Neural progenitor cell (in vitro differentiated cells): ENCODE data around the gene PCDHGA3. TPM values are rescaled to one million over a fixed set of nuclear protein-coding genes. Genes with fewer than 3 reads are reported as not detected.
A peak's percentile ranks its signal among the peaks of the same experiment; 100 is the strongest.
"Not testable (repeated sequence)": the region's sequence is repeated elsewhere in the genome, so short reads cannot be mapped to it uniquely, and the experiment has no call there.

Experiments used
- DNase-seq: peaks from one replicate; pipeline ENCODE4 v3.0.0-alpha.2; 2016; ENCODE audit warnings: low spot score
- H2AFZ ChIP-seq: fragments of 200-600 bp; sonication (generic); replicated peaks from 2 replicates; pipeline ENCODE4 v1.6.1; 2016; ENCODE audit warnings: antibody characterized with exemption
- H3F3A ChIP-seq: fragments of 200-600 bp; sonication (generic); 2 replicates; pipeline ENCODE4 v1.6.1; 2016; ENCODE audit warnings: antibody characterized with exemption, low read depth
- H3K27ac ChIP-seq: fragments of 200-600 bp; sonication (generic); 2 replicates; pipeline ENCODE4 v1.5.1; 2016; ENCODE audit warnings: mild to moderate bottlenecking
- H3K27me3 ChIP-seq: fragments of 200-600 bp; sonication (generic); 2 replicates; pipeline ENCODE4 v1.6.1; 2016; ENCODE audit warnings: mild to moderate bottlenecking, moderate library complexity
- H3K36me3 ChIP-seq: fragments of 200-600 bp; sonication (generic); 2 replicates; pipeline ENCODE4 v1.5.1; 2016
- H3K4me1 ChIP-seq: fragments of 200-600 bp; sonication (generic); 2 replicates; pipeline ENCODE4 v1.6.1; 2016; ENCODE audit warnings: mixed run types
- H3K4me2 ChIP-seq: fragments of 200-600 bp; sonication (generic); 2 replicates; pipeline ENCODE4 v1.6.1; 2016
- H3K4me3 ChIP-seq: fragments of 200-600 bp; sonication (generic); 2 replicates; pipeline ENCODE4 v1.5.1; 2016
- H3K79me2 ChIP-seq: fragments of 200-600 bp; sonication (generic); 2 replicates; pipeline ENCODE4 v1.6.1; 2016; ENCODE audit warnings: low read depth
- H3K9ac ChIP-seq: fragments of 200-600 bp; sonication (generic); 2 replicates; pipeline ENCODE4 v1.6.1; 2016
- H3K9me3 ChIP-seq: fragments of 200-600 bp; sonication (generic); 2 replicates; pipeline ENCODE4 v1.5.1; 2016; ENCODE audit warnings: low read depth
- H4K20me1 ChIP-seq: fragments of 200-600 bp; sonication (generic); 2 replicates; pipeline ENCODE4 v1.6.1; 2016; ENCODE audit warnings: low read depth
- H3K27ac Mint-ChIP-seq: 3 replicates; pipeline ENCODE4 v1.8.0; 2021; ENCODE audit warnings: mixed read lengths
- H3K27me3 Mint-ChIP-seq: 2 replicates; pipeline ENCODE4 v1.8.0; 2022; ENCODE audit warnings: low read depth, mild to moderate bottlenecking, inconsistent platforms, moderate library complexity, mixed read lengths; ENCODE audit not compliant: insufficient read depth
- H3K36me3 Mint-ChIP-seq: 3 replicates; pipeline ENCODE4 v1.8.0; 2021; ENCODE audit warnings: mixed read lengths
- H3K4me1 Mint-ChIP-seq: 3 replicates; pipeline ENCODE4 v1.8.0; 2021; ENCODE audit warnings: mixed read lengths
- H3K4me3 Mint-ChIP-seq: 3 replicates; pipeline ENCODE4 v1.8.0; 2021; ENCODE audit warnings: mild to moderate bottlenecking, moderate library complexity, mixed read lengths
- H3K9me3 Mint-ChIP-seq: 3 replicates; pipeline ENCODE4 v1.8.0; 2020; ENCODE audit warnings: mixed read lengths
- CTCF ChIP-seq: fragments of 200-600 bp; sonication (generic); IDR thresholded peaks from 2 replicates; pipeline ENCODE4 v1.5.1; 2017; ENCODE audit warnings: antibody characterized with exemption, mild to moderate bottlenecking
- EZH2 ChIP-seq: fragments of 200-600 bp; sonication (generic); IDR thresholded peaks from 2 replicates; pipeline ENCODE4 v1.6.1; 2017; ENCODE audit warnings: antibody characterized with exemption, mild to moderate bottlenecking, moderate library complexity
- EZH2phosphoT487 ChIP-seq: fragments of 200-600 bp; sonication (generic); IDR thresholded peaks from 2 replicates; pipeline ENCODE4 v1.6.1; 2017; ENCODE audit warnings: antibody characterized with exemption
- total RNA-seq: library from RNA; depleted of rRNA; stranded (reverse); fragments of >200 nt; gene quantifications from 2 replicates; pipeline ENCODE4 v1.2.3, GENCODE V29; 2015; ENCODE audit warnings: low replicate concordance

Gene PCDHGA3
- total RNA-seq, 1 donor from 2014 or later = 0.54 TPM

- peaks cover 38% of the 10 kb centered on the region for H3K9me3 Mint-ChIP-seq
- no peaks in the 10 kb centered on the region for H3F3A ChIP-seq
- peaks cover 4% of the 10 kb centered on the region for H3K36me3 ChIP-seq
- no peaks in the 10 kb centered on the region for H3K4me1 ChIP-seq
- no peaks in the 10 kb centered on the region for H4K20me1 ChIP-seq
- no peak for TF ChIP-seq EZH2
- no peak for TF ChIP-seq EZH2phosphoT487
- peak; percentile 61 for TF ChIP-seq CTCF
- DNase-seq = peak; percentile 65
- peak overlapping the region; percentile 81 for H2AFZ ChIP-seq
- H3K4me2 ChIP-seq = peak overlapping the region; percentile 61
- H3K27me3 ChIP-seq = no peaks in the 10 kb centered on the region
- H3K9ac ChIP-seq = no peak overlapping the region
- no peaks in the 10 kb centered on the region for H3K4me1 Mint-ChIP-seq
- H3K27ac Mint-ChIP-seq = no peak overlapping the region
- peaks cover 6% of the 10 kb centered on the region for H3K9me3 ChIP-seq
- H3K27ac ChIP-seq = no peak overlapping the region
- H3K27me3 Mint-ChIP-seq = peaks cover 2% of the 10 kb centered on the region
- no peak overlapping the region for H3K4me3 Mint-ChIP-seq
- H3K36me3 Mint-ChIP-seq = peaks cover 3% of the 10 kb centered on the region
- H3K4me3 ChIP-seq = peak overlapping the region; percentile 27
- H3K79me2 ChIP-seq = no peaks in the 10 kb centered on the region
Observed at GRCh38 chr5:141326088-141326854, 17.4 kb upstream of the PCDHGA3 start.

DNA sequence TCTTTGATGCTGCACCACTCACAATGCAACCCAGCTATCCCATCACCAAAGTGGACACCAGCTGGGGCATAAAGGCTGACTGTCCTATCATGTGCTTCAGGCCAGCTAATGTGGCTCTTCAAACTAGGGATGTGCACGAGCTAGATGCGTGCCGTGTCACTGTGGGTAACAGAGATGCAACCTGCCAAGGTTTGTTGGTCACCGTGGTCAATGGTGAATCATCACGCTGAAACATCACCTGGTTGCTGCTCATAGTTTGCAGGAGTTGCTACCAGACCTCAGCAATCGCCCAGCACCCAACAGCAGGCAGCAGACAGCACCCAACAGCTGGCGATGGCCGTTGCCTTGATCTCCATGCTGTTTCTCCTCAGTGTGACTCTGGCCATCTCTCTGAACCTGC, 15.4 kb upstream of the PCDHGA3 start:
- H3F3A ChIP-seq = no peaks in the 10 kb centered on the region
- H3K4me2 ChIP-seq = no peak overlapping the region
- H3K27ac ChIP-seq = no peak overlapping the region
- Mint-ChIP-seq H3K27me3 (peaks cover 6% of the 10 kb centered on the region), H3K4me3 (no peak overlapping the region), H3K27ac (no peak overlapping the region), H3K9me3 (peaks cover 37% of the 10 kb centered on the region), H3K36me3 (no peaks in the 10 kb centered on the region), H3K4me1 (no peaks in the 10 kb centered on the region)
- H3K4me3 ChIP-seq = no peak overlapping the region
- H3K4me1 ChIP-seq = no peaks in the 10 kb centered on the region
- peaks cover 6% of the 10 kb centered on the region for H3K9me3 ChIP-seq
- no peak overlapping the region for H2AFZ ChIP-seq
- no peak for DNase-seq
- peaks cover 4% of the 10 kb centered on the region for H3K36me3 ChIP-seq
- H3K9ac ChIP-seq = no peak overlapping the region
- H3K27me3 ChIP-seq = no peaks in the 10 kb centered on the region
- H4K20me1 ChIP-seq = no peaks in the 10 kb centered on the region
- no peak for TF ChIP-seq EZH2phosphoT487
- no peak for TF ChIP-seq EZH2
- TF ChIP-seq CTCF = no peak
- no peaks in the 10 kb centered on the region for H3K79me2 ChIP-seq

GRCh38 chr5:141330299-141331080, 13.1 kb upstream of the PCDHGA3 start, which contains the start of gene PCDHGA1:
PCDHGA1 (plus strand) TSS chr5:141330514.
- no peaks in the 10 kb centered on the region for H3K36me3 Mint-ChIP-seq
- no peak for TF ChIP-seq EZH2phosphoT487
- TF ChIP-seq CTCF = peak; percentile 33
- TF ChIP-seq EZH2 = no peak
- no peaks in the 10 kb centered on the region for H4K20me1 ChIP-seq
- no peak within 1 kb of the TSS for H3K27ac Mint-ChIP-seq
- no peaks in the 10 kb centered on the region for H3K79me2 ChIP-seq
- H2AFZ ChIP-seq = no peak within 1 kb of the TSS
- peak; percentile 13 for DNase-seq
- H3K36me3 ChIP-seq = peaks cover 4% of the 10 kb centered on the region
- peaks cover 6% of the 10 kb centered on the region for H3K27me3 Mint-ChIP-seq
- no peaks in the 10 kb centered on the region for H3K27me3 ChIP-seq
- no peak within 1 kb of the TSS for H3K4me3 Mint-ChIP-seq
- no peaks in the 10 kb centered on the region for H3K4me1 ChIP-seq
- no peaks in the 10 kb centered on the region for H3K4me1 Mint-ChIP-seq
- H3K4me2 ChIP-seq = no peak within 1 kb of the TSS
- no peak within 1 kb of the TSS for H3K9ac ChIP-seq
- H3K27ac ChIP-seq = no peak within 1 kb of the TSS
- no peak within 1 kb of the TSS for H3K4me3 ChIP-seq
- H3K9me3 Mint-ChIP-seq = peaks cover 44% of the 10 kb centered on the region
- peaks cover 6% of the 10 kb centered on the region for H3K9me3 ChIP-seq
- no peaks in the 10 kb centered on the region for H3F3A ChIP-seq

- H3K4me3 ChIP-seq, H3K79me2 ChIP-seq, H4K20me1 ChIP-seq, H3K4me2 ChIP-seq, H3F3A ChIP-seq, H3K36me3 Mint-ChIP-seq, H3K4me1 ChIP-seq, H3K4me1 Mint-ChIP-seq, H3K36me3 ChIP-seq, H3K9ac ChIP-seq, H3K9me3 ChIP-seq, H2AFZ ChIP-seq, H3K27ac Mint-ChIP-seq, DNase-seq, H3K27ac ChIP-seq, H3K27me3 Mint-ChIP-seq, H3K27me3 ChIP-seq, H3K4me3 Mint-ChIP-seq: not testable (repeated sequence)
- H3K9me3 Mint-ChIP-seq = peaks cover 42% of the 10 kb centered on the region
Observed at GRCh38 chr5:141332571-141332970, 11.1 kb upstream of the PCDHGA3 start.
